ENCODE measurements around the gene SLC2A6.
A peak's percentile ranks its signal among the peaks of the same experiment; 100 is the strongest.

SLC2A6 gene

DNA sequence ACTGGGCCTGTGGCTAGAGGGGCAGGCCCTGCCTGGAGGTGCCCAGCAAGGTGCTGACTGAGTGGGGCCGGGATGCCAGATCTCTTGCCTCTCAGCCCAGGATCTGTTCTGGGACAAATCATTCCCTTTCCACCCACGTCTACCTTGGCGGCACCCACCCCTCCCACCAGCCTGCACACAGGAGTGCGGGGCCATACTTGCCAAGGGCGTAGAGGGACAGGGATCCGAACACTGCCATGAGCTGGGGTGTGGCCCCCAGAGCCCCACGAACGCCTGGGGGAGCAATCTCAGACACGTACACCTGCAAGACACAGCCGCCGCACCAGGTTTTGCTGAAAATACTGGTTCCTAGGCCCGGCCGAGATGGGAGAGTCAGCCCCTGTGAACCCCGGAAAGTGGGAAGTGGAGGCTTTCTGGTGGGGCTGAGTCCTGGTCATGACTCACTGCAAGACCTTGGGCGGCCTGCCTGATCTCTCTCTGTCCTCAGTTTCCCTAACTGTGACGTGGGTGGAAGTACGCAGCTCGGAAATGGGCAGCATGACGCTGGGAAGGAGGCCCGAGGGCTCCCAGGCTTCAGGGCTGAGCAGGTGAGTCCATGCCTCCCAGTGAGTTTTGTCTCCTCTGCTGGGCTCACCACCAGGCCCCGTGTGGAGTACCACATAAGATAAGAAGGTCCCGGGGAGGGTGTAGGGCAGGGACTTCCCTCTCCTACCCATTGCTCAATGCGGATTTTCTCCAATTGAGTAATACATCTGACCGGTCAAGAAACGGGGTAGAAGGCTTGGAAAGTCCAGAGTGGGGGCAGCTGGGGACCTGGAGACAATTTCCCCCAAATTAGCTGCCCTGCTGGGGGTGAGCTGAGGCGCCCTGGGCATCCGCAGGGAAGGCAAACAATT, 2.6 kb downstream of the SLC2A6 start:
- DNase-seq = no peak

DNA sequence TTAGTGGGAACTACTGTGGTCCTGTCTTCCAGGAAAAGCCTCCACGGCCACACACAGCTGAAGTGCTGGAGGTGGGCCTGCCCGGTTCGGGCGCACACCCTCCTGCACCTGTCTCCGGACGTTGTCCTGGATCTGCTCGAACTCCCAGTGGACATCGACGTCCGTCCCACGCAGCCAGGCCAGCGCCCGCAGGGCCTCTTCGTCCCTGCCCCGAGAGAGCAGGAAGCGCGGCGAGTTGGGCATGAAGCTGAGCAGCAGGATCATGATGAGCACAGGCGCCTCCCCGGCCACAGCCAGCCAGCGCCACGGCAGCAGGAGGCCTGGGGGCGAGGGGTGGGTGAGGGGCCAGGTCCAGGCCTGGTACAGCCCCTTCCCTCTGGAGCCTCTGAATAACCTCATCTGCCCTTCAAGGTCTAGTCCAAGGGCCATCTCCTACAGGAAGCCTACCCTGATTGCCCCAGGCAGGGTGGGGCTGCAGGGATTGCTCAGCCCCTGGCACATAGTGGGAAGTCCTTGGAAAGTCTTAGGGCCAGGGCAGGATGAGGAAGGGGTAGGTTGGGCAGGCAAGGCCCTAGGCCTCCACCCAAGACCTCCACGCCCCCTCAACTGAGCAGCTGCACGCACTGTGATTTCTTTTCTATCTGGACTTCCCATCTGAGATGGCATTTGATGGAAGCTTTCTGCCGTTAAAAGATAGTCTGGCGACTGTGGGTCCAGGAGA, 3.4 kb downstream of the SLC2A6 start:
- DNase-seq = no peak

DNA sequence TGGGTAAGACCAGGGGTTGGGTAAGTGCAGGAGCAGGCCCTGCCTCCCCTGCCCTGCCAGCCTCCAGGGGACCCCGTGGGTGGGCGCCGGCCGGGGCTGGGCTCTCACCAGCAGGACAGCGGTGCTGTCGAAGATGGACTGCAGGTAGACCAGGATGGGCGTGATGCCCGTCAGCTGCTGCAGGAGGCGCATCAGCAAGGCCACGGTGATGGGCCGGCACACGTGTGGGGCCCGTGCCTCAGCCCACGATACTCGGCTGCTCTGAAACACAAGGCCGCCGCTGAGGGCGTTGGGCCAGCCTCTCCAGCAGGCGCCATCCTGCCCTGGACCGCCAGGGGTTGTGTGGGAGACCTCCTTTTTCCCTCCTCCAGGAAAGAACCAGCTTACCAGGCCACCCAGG, 4.0 kb downstream of the SLC2A6 start:
- DNase-seq = no peak

DNA sequence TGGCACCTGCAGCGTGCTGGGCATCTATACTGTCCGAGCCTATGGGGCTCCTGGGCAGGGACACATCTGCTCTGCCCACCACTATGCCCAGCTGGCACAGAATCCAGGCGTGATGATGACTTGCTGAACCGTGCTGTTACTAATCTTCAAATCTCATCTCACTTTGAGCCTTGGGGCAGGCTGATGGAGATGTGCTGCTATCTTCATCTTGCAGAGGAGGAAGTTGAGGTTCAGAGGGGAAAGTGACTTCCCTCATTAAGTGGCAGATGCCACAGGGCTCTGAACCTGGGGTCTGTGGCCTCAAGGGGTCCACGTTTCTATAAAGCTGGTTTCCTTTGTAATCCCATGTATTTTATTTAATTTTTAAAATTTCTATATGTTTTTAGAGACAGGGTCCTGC, 4.7 kb downstream of the SLC2A6 start:
- peak; percentile 66 for DNase-seq

DNA sequence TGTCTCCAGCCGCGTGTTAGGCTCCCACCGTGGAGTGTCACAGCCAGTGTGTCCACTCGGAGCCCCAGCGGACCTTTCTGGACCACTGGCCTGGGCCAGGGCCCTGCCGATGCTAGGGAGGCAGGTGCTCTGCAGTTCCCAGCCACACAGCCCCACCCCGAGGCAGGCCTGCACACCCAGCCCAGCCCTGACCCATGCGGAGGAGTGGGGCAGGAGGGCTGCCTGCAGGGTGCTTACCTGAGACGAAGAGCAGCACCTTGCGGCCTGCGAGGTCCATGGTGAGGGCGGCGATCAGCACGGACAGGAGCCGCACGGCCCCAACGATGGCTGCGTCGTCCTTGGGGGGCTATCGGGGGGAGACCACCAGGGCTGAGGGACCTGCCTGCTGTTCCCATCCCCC, 5.2 kb downstream of the SLC2A6 start:
- DNase-seq = no peak

DNA sequence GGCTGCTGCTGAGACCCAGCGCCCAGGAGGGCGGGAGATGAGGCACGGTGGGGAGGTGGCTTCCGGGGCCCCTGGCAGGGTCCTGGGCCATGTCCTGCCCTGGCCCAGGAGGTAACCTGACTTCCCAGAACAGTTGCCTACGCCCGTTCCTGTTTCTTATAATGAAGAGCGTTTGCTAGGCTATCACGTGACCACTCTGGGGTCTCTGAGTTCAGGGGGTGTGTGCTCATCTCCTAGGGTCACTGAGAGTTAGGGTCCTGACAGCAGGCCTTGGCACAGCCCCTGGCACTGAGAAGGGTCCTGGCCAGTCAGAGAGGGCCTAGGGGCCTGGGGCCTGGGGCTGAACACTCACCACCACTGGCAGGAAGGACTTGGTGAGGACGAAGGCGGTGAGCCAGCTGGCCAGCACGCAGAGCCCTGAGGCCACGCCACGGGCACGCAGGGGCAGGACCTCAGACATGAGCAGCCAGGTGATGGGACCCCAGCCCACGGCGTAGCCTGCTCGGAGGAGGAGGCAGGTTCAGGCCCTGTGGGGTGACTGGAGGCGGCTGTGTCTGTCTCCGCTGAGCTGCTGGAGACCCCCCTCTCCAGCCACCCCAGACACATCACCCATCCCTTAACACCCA, 6.0 kb downstream of the SLC2A6 start:
- DNase-seq = no peak

DNA sequence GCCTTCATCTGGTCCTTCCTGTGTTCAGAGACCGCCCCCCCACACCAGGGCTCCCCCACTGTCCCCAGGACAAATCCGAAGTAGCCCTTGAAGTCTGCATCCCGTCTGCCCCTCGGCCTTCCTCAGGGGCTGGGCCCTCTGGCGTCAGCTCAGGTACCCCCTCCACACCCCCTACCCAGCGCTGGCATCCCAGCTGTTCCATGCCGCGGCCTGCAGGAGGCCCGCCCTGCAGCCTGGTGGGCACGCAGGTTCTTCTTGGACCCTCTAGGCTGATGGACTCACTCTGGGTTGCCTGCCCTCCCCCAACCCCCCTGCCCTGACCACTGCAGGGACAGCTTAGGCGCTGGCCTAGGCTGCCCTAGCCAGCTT, 6.6 kb downstream of the SLC2A6 start:
- no peak for DNase-seq

DNA sequence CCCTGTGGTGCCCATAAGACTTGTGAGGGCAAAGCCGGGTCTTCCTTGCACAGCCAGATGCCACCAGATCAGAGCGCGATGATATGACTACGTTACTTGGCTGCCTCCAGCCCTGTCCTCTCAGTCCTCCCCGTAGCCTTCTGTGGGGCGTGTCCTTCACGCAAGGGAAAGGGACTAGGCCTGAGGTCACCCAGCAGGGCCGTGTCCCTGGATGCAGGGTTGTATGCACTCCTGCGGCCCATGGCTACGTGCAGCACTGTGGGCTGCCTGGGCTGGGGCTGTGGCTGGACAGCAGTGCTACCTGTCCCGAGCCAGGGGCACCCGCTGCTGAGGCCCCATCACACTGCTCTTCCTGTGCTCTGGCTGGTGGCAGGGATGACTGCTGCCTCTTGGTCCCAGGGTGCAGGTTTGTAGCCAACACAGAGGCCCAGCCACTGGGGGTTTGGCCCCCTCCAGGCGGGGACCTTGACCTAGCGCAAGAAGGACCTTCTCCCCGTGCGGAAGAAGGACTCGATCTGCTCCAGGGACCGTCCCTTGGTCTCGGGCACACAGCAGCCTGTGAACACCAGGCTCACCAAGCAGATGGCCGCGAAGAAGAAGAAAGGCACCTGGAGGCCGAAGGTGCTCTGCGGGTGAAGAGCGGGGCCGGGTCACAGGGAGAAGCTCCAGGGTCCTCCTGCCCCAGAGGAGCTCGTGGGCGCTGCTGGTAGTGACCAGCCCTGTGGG, 7.2 kb downstream of the SLC2A6 start:
- DNase-seq = no peak

DNA sequence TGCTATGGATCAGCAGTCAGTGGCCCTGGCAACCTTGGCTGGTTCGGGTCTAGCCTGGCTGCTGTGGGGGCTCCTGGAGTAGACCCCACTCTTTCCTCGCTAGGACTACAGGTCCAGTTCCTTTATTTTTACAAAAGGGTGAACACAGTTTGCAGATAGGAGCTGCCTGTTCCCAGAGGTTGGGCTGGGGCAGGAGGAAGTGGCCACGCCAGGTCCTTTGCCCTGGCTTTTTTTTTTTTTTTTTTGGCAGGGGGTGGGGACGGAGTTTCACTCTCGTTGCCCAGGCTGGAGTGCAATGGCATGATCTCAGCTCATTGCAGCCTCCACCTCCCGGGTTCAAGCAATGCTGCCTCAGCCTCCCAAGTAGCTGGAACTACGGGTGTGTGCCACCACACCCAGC, 7.9 kb downstream of the SLC2A6 start:
- DNase-seq = no peak

DNA sequence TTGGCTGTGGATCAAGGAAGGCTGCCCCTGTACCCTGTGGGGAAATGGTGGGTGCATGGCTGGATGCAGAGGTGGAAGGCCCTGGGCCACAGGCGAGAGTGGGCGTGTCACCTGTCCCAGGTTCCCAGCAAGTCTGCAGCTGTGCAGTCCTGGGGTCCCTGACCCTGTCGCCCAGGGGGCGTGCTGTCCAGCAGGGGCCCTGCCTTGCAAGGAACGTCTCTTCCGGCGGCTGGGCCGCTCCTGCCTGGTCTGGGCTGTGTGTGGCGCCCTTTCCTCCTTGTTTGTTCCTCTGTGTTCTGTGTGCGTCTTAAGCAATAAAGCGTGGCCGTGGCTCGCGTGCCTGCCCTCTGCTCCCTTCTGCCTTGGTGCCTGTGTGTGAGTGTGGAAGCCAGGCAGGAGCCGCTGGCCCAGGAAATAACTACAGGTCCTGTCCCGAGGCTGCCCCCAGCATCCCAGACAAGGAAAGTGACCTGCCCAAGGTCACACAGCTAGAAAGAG, 8.4 kb downstream of the SLC2A6 start:
- DNase-seq = no peak

DNA sequence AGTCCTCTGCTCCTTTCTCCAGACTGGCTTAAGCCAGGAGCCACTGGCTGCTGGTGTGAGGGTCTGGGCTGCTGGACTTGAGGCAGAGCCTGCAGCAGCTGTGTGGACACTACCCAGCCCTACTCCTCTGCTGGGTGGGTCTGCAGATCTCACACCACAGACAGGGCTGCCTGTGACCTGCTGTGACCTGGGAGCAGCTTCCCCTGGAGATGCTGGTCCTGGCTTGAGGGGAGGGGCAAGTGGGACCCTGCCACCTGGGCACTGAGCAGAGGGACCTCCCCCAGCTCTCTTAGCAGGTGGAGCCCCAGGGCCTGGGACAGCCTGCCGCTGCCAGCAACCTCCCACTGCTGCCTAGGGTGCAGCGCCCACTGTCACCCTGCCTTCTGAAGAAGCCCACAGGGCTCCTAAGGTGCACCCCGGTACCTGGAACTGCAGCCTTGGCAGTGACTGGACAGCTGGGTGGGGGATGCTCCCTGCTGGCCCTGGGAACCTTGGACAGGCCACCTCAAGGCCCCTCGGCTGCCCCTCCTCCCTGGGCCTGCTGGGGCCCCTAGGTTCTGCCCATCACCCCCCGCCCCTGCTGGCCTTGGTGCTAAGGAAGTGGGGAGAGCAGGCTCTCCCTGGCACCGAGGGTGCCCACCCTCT, 10.0 kb downstream of the SLC2A6 start:
- DNase-seq = no peak

DNA sequence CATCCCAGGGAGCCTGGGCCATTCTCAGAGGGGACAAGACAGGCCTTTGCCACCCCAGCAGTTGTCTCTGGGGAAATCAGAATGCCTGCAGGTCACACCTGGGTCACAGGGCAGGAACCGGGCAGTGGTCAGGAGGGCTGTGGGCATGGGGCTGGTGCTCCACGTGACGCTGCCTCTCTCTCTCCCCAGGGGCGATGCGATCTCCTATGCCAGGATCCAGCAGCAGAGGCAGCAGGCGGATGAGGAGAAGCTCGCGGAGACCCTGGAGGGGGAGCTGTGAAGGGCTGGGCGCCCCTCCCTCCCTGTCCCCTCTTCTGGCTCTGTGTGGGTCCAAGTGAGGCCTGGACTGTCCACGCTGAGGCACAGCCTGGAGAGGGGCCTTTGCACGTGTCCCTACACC, 10.5 kb downstream of the SLC2A6 start:
- no peak for DNase-seq

DNA sequence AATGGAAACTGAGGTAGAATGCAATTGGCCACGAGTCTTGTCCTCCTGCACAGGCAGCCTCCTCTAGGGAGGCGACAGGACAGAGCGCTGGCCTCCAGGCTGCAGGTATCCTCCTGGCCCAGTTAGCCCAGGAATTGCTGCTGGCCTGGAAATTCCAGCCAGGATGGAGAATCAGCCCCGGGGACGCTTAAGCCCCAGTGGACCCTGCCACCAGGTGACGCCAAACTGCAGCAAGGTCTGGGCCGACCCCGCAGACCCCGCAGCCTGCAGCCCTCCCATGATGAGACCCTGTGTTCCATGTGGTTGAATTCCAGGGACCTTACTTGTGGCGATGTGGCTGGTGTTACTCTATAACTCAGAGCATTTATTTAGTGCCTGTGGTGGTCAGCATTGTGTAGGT, 11.8 kb downstream of the SLC2A6 start:
- DNase-seq = no peak

DNA sequence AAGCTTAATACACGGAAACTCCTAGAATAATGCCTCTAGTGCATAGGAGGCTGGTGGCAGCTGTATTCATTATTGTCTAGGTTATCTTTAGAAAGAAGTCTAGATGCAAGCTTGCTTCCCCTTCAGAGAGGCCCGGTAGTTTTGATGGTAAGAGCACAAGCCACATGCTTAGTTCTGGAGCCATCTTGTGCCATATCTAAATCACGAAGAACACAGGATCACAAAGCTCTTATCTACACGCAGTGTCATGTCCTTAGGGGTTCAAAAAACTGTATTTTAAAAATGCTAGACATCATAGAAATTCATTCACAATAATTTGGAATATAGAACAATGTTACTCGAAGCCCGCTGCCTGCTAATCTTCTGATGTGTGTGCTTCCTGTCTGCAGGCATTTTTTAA, 12.9 kb downstream of the SLC2A6 start:
- DNase-seq = no peak

DNA sequence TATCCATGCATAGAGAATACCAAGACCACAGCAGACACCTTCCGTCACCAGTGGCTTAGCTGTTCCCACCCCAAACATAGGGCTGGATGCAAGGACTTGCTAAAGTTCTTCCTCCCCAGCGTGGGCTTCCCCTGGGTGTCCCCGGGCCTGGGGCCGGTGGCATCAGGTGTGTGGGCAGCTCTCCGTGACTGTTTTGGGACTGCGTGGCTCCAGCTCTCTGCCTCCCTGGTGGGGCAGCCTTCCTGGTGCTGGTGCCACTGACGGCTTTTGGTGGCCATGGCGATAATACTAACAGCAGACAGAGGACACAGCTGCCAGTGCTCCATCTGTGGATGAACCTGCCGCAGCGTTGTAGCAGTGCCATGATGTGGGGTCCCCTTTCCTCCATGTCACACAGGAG, 14.3 kb downstream of the SLC2A6 start:
- no peak for DNase-seq

DNA sequence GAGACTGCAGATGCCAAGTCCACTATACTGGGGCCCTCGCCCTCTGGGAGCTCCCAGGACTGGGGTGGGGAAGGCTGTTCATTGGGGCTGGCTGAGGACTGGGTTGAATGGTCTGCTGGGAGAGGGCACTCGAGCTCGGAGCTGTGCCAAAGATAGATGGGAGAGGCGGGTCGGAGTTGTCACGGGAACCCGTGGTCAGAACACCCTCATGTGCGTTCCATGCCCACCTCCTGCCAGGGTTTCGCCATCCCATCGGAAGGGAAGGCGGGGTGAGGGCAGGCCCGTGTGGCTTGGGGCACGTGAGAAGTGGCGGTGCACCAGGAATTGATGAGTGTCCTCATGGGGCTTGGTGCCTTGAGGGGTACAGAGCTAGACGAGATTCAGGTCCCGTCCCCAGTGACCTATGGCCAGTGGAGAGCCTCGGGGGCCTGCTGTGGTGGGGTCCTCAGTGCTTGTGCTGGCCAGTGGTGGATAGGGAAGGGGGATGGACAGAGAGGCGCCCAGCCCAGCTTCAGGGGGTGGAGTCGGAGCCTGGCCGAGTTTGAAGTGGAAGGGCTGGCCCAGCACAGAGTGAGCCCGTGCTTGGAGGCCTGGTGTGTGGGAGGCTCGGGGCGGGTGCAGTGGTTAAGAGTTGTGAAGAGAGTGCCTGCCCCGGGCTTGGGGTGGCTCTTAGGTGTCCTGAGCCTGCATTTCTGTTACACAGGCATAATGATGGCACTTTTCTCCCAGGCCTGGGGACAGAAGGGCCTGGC, 14.9 kb downstream of the SLC2A6 start:
- DNase-seq = no peak

DNA sequence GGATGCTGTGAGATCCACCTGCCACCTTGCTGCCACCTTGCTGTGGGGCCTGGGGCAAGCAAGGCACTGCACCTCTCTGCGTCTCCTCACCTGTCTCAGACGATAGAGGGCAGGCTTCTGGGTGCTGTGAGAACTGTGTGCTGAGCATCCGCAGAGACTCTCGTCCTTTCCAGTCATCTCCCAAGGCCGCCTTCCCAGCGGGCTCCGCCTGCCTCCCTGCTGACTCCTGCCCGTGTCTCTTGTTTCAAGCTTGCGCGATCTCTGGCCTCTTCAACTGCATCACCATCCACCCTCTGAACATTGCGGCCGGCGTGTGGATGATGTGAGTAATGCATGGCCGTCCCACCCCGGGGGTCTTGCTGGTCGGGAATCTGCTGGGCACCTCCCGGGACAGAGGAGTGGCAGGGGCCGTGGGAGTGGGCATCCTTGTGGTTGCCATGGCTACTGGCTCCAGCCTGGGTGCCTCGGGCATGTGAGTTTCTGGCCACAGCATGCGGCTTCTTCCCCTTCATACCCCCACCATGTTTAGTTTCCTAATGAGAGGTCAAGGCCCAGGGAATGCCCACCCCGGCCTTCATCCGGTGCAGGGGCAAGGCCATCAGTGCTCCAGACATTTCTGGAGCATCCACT, 15.6 kb downstream of the SLC2A6 start:
- no peak for DNase-seq

DNA sequence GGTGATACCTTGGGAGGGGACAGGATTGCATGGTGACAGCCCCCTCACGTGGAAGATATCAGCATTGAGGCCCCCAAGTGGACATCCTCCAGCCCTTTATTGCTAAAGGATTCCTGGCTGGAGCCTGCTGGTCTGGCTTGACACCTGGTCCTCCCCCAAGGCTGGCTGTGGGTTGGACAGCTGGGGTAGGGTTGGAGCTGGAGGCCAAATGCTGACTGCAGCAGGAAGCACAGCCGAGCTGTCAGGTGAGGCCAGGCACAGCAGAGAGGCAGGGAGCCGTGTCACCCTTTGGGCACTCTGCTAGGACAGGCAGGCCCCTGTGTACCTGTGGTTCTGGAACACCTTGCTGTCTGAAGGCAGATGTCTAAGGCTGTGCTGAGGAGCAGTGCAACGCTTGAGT, 16.9 kb downstream of the SLC2A6 start:
- no peak for DNase-seq

DNA sequence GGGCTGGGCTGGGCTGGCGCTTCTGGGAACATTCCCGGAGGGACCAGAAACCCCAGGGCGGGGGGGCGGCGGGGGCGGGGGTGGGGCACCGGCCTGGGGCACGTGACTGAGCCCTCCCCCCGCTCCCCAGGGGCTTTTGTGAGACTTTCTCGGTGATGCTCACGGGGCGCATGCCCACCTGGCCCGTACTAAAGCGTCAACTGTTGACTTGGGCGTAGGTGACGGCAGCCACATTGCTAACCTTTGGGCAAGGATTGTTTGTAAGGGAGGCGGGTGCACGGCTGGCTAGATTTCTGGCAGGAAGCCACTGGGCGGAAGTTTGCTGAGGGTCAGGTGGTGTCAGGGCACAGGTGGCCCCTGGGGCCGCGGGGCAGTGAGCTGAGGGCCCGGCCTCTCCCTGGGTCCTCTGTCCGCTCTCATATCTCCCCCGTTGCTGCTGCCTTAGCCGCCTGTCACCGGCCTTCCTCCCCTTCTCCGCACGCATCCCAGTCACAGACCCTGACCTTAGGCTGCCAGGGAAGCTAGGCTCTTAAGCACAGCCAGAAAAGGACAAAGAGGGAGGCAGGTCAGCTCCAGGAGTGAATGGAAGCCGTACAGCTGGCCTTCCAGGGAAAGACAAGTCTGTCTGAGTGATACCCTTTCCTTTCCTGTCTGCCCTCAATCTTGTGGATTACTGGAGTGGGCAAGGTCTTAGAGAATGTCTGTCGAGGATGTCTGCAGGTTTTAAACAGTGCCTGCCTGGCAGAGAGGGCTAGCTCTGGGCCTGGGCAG, 18.3 kb downstream of the SLC2A6 start:
- DNase-seq = no peak
